ENCODE measurements around the gene RTKN. TPM values are rescaled to one million over a fixed set of nuclear protein-coding genes. Genes with fewer than 3 reads are reported as not detected.

The RTKN gene
- total and polyA plus RNA-seq, 12 donors = 7.4 to 35.6 (median 14.1) TPM

GRCh38 chr2:74420006-74420405 lies 21.7 kb downstream of the RTKN start:
- WGBS, 4 donors = 62 to 85% (median 74%) methylated on average over 2 of the region's 2 CpGs
- Histone ChIP-seq H3K27me3 (peaks cover 3% of the 10 kb centered on the region), H3K4me1 (replicated peaks in 1 of 2) (peaks cover 5 to 16% of the 10 kb centered on the region in 2 donors), H3K27ac (no peak overlapping the region), H3K36me3 (replicated peaks in 1 of 2) (no peaks in the 10 kb centered on the region), H3K9me3 (replicated peaks in 1 of 3) (no peaks in the 10 kb centered on the region), H3K4me3 (no peak overlapping the region)
- intact Hi-C loops (cut with DNase I) = no loop called here
- no peak for DNase-seq
- TF ChIP-seq POLR2A (IDR thresholded peaks at IDR 0.05) (no peak), CTCF (IDR thresholded peaks at IDR 0.05) (no peak)

- Histone ChIP-seq H3K4me1 (replicated peaks in 1 of 2) (peaks cover 5 to 22% of the 10 kb centered on the region in 2 donors), H3K4me3 (no peak overlapping the region), H3K27me3 (peaks cover 3% of the 10 kb centered on the region), H3K27ac (no peak overlapping the region), H3K9me3 (replicated peaks in 1 of 3) (no peaks in the 10 kb centered on the region), H3K36me3 (replicated peaks in 1 of 2) (no peaks in the 10 kb centered on the region)
- intact Hi-C loops (cut with DNase I) = no loop called here
- no peak for DNase-seq
- WGBS, 4 donors = 76 to 88% (median 82%) methylated on average over 1 of the region's 1 CpG
- TF ChIP-seq CTCF (IDR thresholded peaks at IDR 0.05) = no peak
- no peak for TF ChIP-seq POLR2A (IDR thresholded peaks at IDR 0.05)
These were observed 22.4 kb downstream of the RTKN start for GRCh38 chr2:74419345-74419744.

- Histone ChIP-seq H3K36me3 (replicated peaks in 1 of 2) (no peaks in the 10 kb centered on the region), H3K9me3 (replicated peaks in 1 of 3) (no peaks in the 10 kb centered on the region), H3K4me3 (no peak overlapping the region), H3K27me3 (peaks cover 4% of the 10 kb centered on the region), H3K27ac (no peak overlapping the region), H3K4me1 (replicated peaks in 1 of 2) (peaks cover 5 to 24% of the 10 kb centered on the region in 2 donors)
- WGBS, 4 donors = 77 to 82% (median 80%) methylated on average over 24 to 27 of the region's 27 CpGs
- TF ChIP-seq POLR2A (IDR thresholded peaks at IDR 0.05) = no peak
- no peak for DNase-seq
- intact Hi-C loops (cut with DNase I) = no loop called here
These were observed 23.4 kb downstream of the RTKN start for GRCh38 chr2:74418312-74418711.

- DNase-seq = no peak
- Histone ChIP-seq H3K36me3 (replicated peaks in 1 of 2) (no peaks in the 10 kb centered on the region), H3K9me3 (replicated peaks in 1 of 3) (no peaks in the 10 kb centered on the region), H3K4me1 (replicated peaks in 1 of 2) (peaks cover 5 to 24% of the 10 kb centered on the region in 2 donors), H3K27ac (no peak overlapping the region), H3K27me3 (peaks cover 6% of the 10 kb centered on the region), H3K4me3 (no peak overlapping the region)
- TF ChIP-seq POLR2A (IDR thresholded peaks at IDR 0.05) = no peak
- TF ChIP-seq CTCF (IDR thresholded peaks at IDR 0.05) = no peak
- intact Hi-C loops (cut with DNase I) = no loop called here
- 85 to 93% (median 91%) methylated on average over 6 of the region's 6 CpGs for WGBS, 4 donors
These were observed 24.0 kb downstream of the RTKN start for GRCh38 chr2:74417763-74418162.

GRCh38 chr2:74417197-74417596 lies 24.5 kb downstream of the RTKN start:
- H3K27ac ChIP-seq = no peak overlapping the region
- DNase-seq = no peak
- no peak overlapping the region for H3K4me3 ChIP-seq
- no peaks in the 10 kb centered on the region for H3K36me3 ChIP-seq (replicated peaks in 1 of 2)
- no peaks in the 10 kb centered on the region for H3K9me3 ChIP-seq (replicated peaks in 1 of 3)
- 74 to 83% (median 77%) methylated on average over 3 of the region's 3 CpGs for WGBS, 4 donors
- H3K27me3 ChIP-seq = peaks cover 6% of the 10 kb centered on the region
- intact Hi-C loops (cut with DNase I) = no loop called here
- TF ChIP-seq POLR2A (IDR thresholded peaks at IDR 0.05) = no peak
- no peak for TF ChIP-seq CTCF (IDR thresholded peaks at IDR 0.05)
- H3K4me1 ChIP-seq (replicated peaks in 1 of 2) = peaks cover 5 to 24% of the 10 kb centered on the region in 2 donors

All from adrenal gland (tissue), 12 donors.